GM21825 (cell line): ENCODE measurements around the gene KAT7.

ENCODE experiments used
- ATAC-seq: cut with Tn5 transposase; IDR thresholded peaks from one replicate; pipeline ENCODE4 v1.9.1; 2021; ENCODE audit warnings: mild to moderate bottlenecking, moderate library complexity; ENCODE audit not compliant: unreplicated experiment

KAT7 gene

GRCh38 chr17:49760296-49760695 is 28.2 kb upstream of the KAT7 start:
- no peak for ATAC-seq

- ATAC-seq, result no peak
Measured at GRCh38 chr17:49760932-49761558, 27.4 kb upstream of the KAT7 start.

- ATAC-seq, result no peak
Measured at GRCh38 chr17:49762151-49762941, 26.1 kb upstream of the KAT7 start.

- ATAC-seq, result peak; percentile 91
Measured at GRCh38 chr17:49763735-49764558, 24.5 kb upstream of the KAT7 start, which contains the start of gene FAM117A. Gene FAM117A, minus strand, starts transcription at chr17:49764131. Its CDS starts 44 bp downstream, at chr17:49764087.

- no peak for ATAC-seq
Measured at GRCh38 chr17:49764559-49765180, 23.8 kb upstream of the KAT7 start.

- no peak for ATAC-seq
Measured at GRCh38 chr17:49766918-49767530, 21.5 kb upstream of the KAT7 start.

GRCh38 chr17:49775546-49776260 is 12.8 kb upstream of the KAT7 start:
- ATAC-seq, result no peak

- no peak for ATAC-seq
Measured at GRCh38 chr17:49776551-49777300, 11.8 kb upstream of the KAT7 start.

GRCh38 chr17:49777563-49777962 is 10.9 kb upstream of the KAT7 start:
- no peak for ATAC-seq

GRCh38 chr17:49779156-49779738 is 9.2 kb upstream of the KAT7 start:
- ATAC-seq, result no peak

- no peak for ATAC-seq
Measured at GRCh38 chr17:49779739-49780231, 8.7 kb upstream of the KAT7 start.

- ATAC-seq, result no peak
Measured at GRCh38 chr17:49783071-49783715, 5.3 kb upstream of the KAT7 start.

- no peak for ATAC-seq
Measured at GRCh38 chr17:49783791-49784190, 4.7 kb upstream of the KAT7 start.

- no peak for ATAC-seq
Measured at GRCh38 chr17:49784636-49785035, 3.8 kb upstream of the KAT7 start.

- no peak for ATAC-seq
Measured at GRCh38 chr17:49787884-49788477, 500 bp upstream of the KAT7 start.

GRCh38 chr17:49789243-49789578 is 730 bp downstream of the KAT7 start:
- no peak for ATAC-seq

- ATAC-seq, result no peak
Measured at GRCh38 chr17:49793309-49793708, 4.8 kb downstream of the KAT7 start.

GRCh38 chr17:49795372-49795771 is 6.9 kb downstream of the KAT7 start:
- ATAC-seq, result no peak
